ENCODE data around the gene IGFBP2.

IGFBP2 gene

GRCh38 chr2:216616083-216616678 lies 17.0 kb upstream of the IGFBP2 start:
- no peak for DNase-seq

GRCh38 chr2:216617159-216617815 lies 15.9 kb upstream of the IGFBP2 start:
- DNase-seq, result no peak

GRCh38 chr2:216618785-216619184 lies 14.4 kb upstream of the IGFBP2 start:
- DNase-seq, result no peak

- no peak for DNase-seq
Observed at GRCh38 chr2:216619411-216620393, 13.5 kb upstream of the IGFBP2 start.

- DNase-seq, result no peak
Observed at GRCh38 chr2:216620786-216621185, 12.4 kb upstream of the IGFBP2 start.

- no peak for DNase-seq
Observed at GRCh38 chr2:216621292-216621691, 11.9 kb upstream of the IGFBP2 start.

- DNase-seq, result no peak
Observed at GRCh38 chr2:216622526-216622925, 10.7 kb upstream of the IGFBP2 start.

GRCh38 chr2:216624251-216624650 lies 9.0 kb upstream of the IGFBP2 start:
- no peak for DNase-seq

GRCh38 chr2:216626168-216626874 lies 6.9 kb upstream of the IGFBP2 start:
- DNase-seq, result no peak

GRCh38 chr2:216626875-216627245 lies 6.4 kb upstream of the IGFBP2 start:
- DNase-seq, result no peak

- DNase-seq, result no peak
Observed at GRCh38 chr2:216629784-216630183, 3.4 kb upstream of the IGFBP2 start.

GRCh38 chr2:216632346-216632951 lies 771 bp upstream of the IGFBP2 start:
- no peak for DNase-seq

- peak; percentile 65 for DNase-seq
Observed at GRCh38 chr2:216633616-216634369, 573 bp downstream of the IGFBP2 start.

- DNase-seq, result no peak
Observed at GRCh38 chr2:216634370-216635148, 1.3 kb downstream of the IGFBP2 start.

- DNase-seq, result no peak
Observed at GRCh38 chr2:216635171-216635570, 2.0 kb downstream of the IGFBP2 start.

GRCh38 chr2:216635701-216636550 lies 2.7 kb downstream of the IGFBP2 start:
- no peak for DNase-seq

GRCh38 chr2:216636551-216637450 lies 3.6 kb downstream of the IGFBP2 start:
- DNase-seq, result no peak

- DNase-seq, result no peak
Observed at GRCh38 chr2:216637472-216637871, 4.3 kb downstream of the IGFBP2 start.

All from activated CD8-positive, alpha-beta memory T cell treated with anti-CD3 and anti-CD28 coated beads, Interleukin-2, amount 50 U/mL, for 48 hours (primary cell).